Activated B cell treated with CpG ODN at 0.5 μM for 24 hours (primary cell): Measurements from ENCODE around the gene PGGHG. TPM values are rescaled to one million over a fixed set of nuclear protein-coding genes. Genes with fewer than 3 reads are reported as not detected.
"Not testable (repeated sequence)": the region's sequence is repeated elsewhere in the genome, so short reads cannot be mapped to it uniquely, and the experiment has no call there.

Experiments used
- ATAC-seq: fragments of 200-7000 bp; cut with Tn5 transposase; one replicate; pipeline ENCODE4 v1.10.0; 2021; ENCODE audit warnings: low read depth, mild to moderate bottlenecking, moderate library complexity
- CTCF ChIA-PET: fragments of 350-600 bp; sonication (Branson Sonifier 250); formaldehyde crosslinking; loops from one replicate; lab custom pipeline; 2021; ENCODE audit warnings: antibody characterized with exemption; lab: Charles Lee
- POLR2A ChIA-PET: fragments of 350-600 bp; sonication (Branson Sonifier 250); formaldehyde crosslinking; loops from one replicate; lab custom pipeline; 2021; ENCODE audit warnings: antibody characterized with exemption; lab: Charles Lee
- DNase-seq: peaks from one replicate; pipeline ENCODE4 v3.0.0; 2022
- H3K27ac Mint-ChIP-seq: one replicate; pipeline ENCODE4 v1.8.0; 2020; ENCODE audit warnings: mixed read lengths
- H3K27me3 Mint-ChIP-seq: one replicate; pipeline ENCODE4 v1.8.0; 2021; ENCODE audit warnings: mixed read lengths
- H3K36me3 Mint-ChIP-seq: one replicate; pipeline ENCODE4 v1.8.0; 2021; ENCODE audit warnings: low read depth, mixed read lengths
- H3K4me1 Mint-ChIP-seq: one replicate; pipeline ENCODE4 v1.8.0; 2021; ENCODE audit warnings: mixed read lengths
- H3K4me3 Mint-ChIP-seq: one replicate; pipeline ENCODE4 v1.8.0; 2020; ENCODE audit warnings: mild to moderate bottlenecking, mixed read lengths
- H3K9me3 Mint-ChIP-seq: one replicate; pipeline ENCODE4 v1.8.0; 2020; ENCODE audit warnings: mixed read lengths
- intact Hi-C: fragments of 100-400 bp; cut with micrococcal nuclease; formaldehyde crosslinking; loops from one replicate; pipeline ENCODE4 v1.15.1; 2024
- total RNA-seq: library from RNA; stranded (reverse); gene quantifications from 2 replicates; pipeline ENCODE4 v1.2.3, GENCODE V29; 2022
- TF ChIP-seq, protein P1 (sequence below): fragments of 200-600 bp; IDR thresholded peaks from one replicate; pipeline ENCODE4 v1.8.0; 2022; ENCODE audit warnings: antibody characterized with exemption, mild to moderate bottlenecking

PGGHG gene
- total RNA-seq, 1 donor from 2014 or later: 74.1 TPM

DNA sequence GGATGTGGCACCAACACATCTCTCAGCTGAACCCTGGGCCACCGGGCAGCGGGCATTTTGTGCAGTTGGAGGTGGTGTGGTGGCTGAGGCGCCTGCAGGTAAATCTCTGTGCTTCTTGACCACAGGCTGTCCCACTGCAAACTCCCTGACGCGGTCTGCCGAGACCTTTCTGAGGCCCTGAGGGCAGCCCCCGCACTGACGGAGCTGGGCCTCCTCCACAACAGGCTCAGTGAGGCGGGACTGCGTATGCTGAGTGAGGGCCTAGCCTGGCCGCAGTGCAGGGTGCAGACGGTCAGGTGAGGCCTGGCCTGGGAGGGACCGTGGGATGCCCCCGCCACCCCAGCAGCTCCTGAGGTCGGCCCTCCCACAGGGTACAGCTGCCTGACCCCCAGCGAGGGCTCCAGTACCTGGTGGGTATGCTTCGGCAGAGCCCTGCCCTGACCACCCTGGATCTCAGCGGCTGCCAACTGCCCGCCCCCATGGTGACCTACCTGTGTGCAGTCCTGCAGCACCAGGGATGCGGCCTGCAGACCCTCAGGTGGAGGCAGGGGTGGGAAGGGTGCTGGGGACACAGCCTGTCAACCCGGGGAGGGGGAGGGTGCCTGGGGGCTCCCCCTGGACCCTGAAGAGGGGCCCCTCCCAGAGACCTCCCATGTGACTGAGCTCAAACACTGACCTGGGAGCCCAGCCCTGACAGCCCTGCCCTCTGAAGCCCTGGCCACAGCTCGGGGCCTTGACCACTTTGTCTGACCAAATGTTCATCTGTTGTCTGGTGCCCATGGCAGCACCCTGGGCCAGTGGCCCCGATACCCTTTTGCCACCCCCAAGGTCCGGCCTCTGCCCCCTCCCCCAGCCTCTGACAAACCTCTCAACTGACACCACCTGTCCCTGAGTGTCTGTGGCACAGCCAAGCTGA, 4.6 kb upstream of the PGGHG start:
- ChIA-PET CTCF (no interaction called here), POLR2A (interaction anchor here (1.0 to 6.5 kb wide), 3 partner anchors 10 to 34 kb away, joined by 3 to 74 read pairs (median 5); no protein-coding TSS in a partner anchor)
- Mint-ChIP-seq H3K27ac (no peak overlapping the region), H3K36me3 (peaks cover 1% of the 10 kb centered on the region), H3K27me3 (peaks cover 30% of the 10 kb centered on the region), H3K9me3 (no peaks in the 10 kb centered on the region), H3K4me3 (no peak overlapping the region), H3K4me1 (peaks cover 35% of the 10 kb centered on the region)
- ATAC-seq (no peak), DNase-seq (no peak)
- TF ChIP-seq, protein P1, sequence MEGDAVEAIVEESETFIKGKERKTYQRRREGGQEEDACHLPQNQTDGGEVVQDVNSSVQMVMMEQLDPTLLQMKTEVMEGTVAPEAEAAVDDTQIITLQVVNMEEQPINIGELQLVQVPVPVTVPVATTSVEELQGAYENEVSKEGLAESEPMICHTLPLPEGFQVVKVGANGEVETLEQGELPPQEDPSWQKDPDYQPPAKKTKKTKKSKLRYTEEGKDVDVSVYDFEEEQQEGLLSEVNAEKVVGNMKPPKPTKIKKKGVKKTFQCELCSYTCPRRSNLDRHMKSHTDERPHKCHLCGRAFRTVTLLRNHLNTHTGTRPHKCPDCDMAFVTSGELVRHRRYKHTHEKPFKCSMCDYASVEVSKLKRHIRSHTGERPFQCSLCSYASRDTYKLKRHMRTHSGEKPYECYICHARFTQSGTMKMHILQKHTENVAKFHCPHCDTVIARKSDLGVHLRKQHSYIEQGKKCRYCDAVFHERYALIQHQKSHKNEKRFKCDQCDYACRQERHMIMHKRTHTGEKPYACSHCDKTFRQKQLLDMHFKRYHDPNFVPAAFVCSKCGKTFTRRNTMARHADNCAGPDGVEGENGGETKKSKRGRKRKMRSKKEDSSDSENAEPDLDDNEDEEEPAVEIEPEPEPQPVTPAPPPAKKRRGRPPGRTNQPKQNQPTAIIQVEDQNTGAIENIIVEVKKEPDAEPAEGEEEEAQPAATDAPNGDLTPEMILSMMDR: no peak
- intact Hi-C loops: loop anchor here (5.0 kb wide), 1 partner anchor 47 kb away; the partner anchor contains the start of genes PSMD13 and SIRT3

GRCh38 chr11:285021-285893, 3.7 kb upstream of the PGGHG start:
- CTCF ChIA-PET: no interaction called here
- DNase-seq: no peak
- no peak overlapping the region for H3K4me3 Mint-ChIP-seq

DNA sequence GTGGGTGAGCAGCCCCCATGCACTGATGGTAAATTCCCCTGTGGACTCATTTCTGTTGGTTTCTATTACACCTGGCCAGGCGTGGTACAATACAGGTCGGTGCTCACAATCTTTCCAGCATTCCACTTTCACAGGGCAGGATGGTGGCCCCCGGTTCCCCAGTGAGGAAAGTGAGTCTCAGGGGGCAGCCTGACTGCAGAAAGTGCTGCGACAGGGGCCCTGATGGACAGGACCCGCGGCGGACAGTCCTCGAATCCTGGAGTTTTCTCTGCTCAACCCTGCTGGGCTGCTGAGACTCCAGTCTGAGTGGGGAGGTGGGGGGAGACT, 3.1 kb upstream of the PGGHG start:
- Mint-ChIP-seq H3K27ac (no peak overlapping the region), H3K4me1 (peaks cover 35% of the 10 kb centered on the region), H3K36me3 (peaks cover 1% of the 10 kb centered on the region), H3K9me3 (no peaks in the 10 kb centered on the region), H3K4me3 (no peak overlapping the region), H3K27me3 (peaks cover 30% of the 10 kb centered on the region)
- TF ChIP-seq, protein P1: no peak
- ATAC-seq: no peak
- no peak for DNase-seq
- POLR2A ChIA-PET: interaction anchor here (0.7 kb wide), 1 partner anchor 66 kb away, joined by 7 read pairs; no protein-coding TSS in a partner anchor
- intact Hi-C loops: loop anchor here (5.0 kb wide), 1 partner anchor 49 kb away; the partner anchor contains the start of genes PSMD13 and SIRT3
- CTCF ChIA-PET: no interaction called here

More at GRCh38 chr11:285021-285893, 3.7 kb upstream of the PGGHG start:
- no peak for ATAC-seq
- Mint-ChIP-seq H3K36me3 (peaks cover 1% of the 10 kb centered on the region), H3K9me3 (no peaks in the 10 kb centered on the region), H3K4me1 (peaks cover 38% of the 10 kb centered on the region), H3K27me3 (peaks cover 30% of the 10 kb centered on the region), H3K27ac (no peak overlapping the region)
- TF ChIP-seq, protein P1: no peak
- intact Hi-C loops: loop anchor here (5.0 kb wide), 1 partner anchor 48 kb away; the partner anchor contains the start of genes PSMD13 and SIRT3
- POLR2A ChIA-PET: interaction anchor here (0.7 to 6.5 kb wide), 3 partner anchors 11 to 67 kb away, joined by 5 to 74 read pairs (median 7); no protein-coding TSS in a partner anchor

DNA sequence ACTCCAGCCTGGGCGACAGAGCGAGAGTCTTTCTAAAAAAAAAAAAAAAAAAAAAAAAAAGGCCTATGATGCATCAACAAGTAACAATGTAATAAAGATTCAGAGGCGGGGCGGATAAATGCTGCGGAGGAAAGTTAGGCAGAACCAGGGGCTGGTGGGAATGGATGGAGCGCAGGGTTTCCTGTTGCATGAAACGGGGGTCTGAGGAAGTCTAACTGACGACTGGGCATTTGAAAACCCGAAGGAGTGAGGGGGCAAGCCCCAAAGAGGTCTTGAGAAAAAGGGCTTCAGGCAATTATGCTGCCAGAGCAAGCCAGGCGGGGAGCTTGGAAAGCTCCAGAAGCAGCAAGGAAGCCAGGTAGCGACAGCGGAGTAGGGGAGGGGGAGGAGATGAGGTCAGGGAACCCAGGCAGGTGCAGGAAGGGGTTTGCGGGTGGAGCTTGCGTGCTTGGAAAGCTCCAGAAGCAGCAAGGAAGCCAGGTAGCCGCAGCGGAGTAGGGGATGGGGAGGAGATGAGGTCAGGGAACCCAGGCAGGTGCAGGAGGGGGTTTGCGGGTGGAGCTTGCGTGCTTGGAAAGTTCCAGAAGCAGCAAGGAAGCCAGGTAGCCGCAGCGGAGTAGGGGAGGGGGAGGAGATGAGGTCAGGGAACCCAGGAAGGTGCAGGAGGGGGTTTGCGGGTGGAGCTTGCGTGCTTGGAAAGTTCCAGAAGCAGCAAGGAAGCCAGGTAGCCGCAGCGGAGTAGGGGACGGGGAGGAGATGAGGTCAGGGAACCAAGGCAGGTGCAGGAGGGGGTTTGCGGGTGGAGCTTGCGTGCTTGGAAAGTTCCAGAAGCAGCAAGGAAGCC, 1.7 kb upstream of the PGGHG start:
- H3K36me3 Mint-ChIP-seq, H3K27ac Mint-ChIP-seq, ATAC-seq, H3K9me3 Mint-ChIP-seq: not testable (repeated sequence)
- intact Hi-C loops: loop anchor here (5.0 kb wide), 1 partner anchor 50 kb away; the partner anchor contains the start of genes PSMD13 and SIRT3
- H3K4me1 Mint-ChIP-seq: peaks cover 22% of the 10 kb centered on the region
- peaks cover 21% of the 10 kb centered on the region for H3K27me3 Mint-ChIP-seq
- H3K4me3 Mint-ChIP-seq: peak overlapping the region; percentile 82
- ChIA-PET POLR2A (interaction anchor here (0.6 to 3.6 kb wide), 4 partner anchors 8 to 68 kb away, joined by 3 to 35 read pairs (median 4); no protein-coding TSS in a partner anchor), CTCF (interaction anchor here (0.5 kb wide), 1 partner anchor 55 kb away, joined by 3 read pairs; no protein-coding TSS in a partner anchor)
- DNase-seq: peak; percentile 14
